ENCODE measurements around the gene SCIN.
"Not testable (repeated sequence)": the region's sequence is repeated elsewhere in the genome, so short reads cannot be mapped to it uniquely, and the experiment has no call there.

The SCIN gene

DNA sequence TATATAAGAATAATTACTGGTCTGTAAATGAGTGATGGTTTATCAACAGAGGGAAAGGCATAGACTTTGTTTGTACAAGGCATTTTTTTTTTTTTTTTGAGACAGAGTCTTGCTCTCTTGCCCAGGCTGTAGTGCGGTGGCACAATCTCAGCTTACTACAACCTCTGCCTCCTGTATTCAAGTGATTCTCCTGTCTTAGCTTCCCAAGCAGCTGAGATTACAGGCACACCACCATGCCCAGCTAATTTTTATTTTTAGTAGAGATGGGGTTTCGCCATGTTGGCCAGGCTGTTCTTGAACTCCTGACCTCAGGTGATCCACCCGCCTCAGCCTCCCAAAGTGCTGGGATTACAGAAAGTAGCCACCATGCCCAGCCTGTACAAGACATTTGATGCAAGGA is 120.9 kb downstream of the SCIN start:
- not testable (repeated sequence) for H3K27me3 Mint-ChIP-seq; H3K4me3 Mint-ChIP-seq; H3K9me3 Mint-ChIP-seq; H3K36me3 Mint-ChIP-seq (ENCODE audit: low read depth); H3K27ac Mint-ChIP-seq
- peaks cover 45% of the 10 kb centered on the region for H3K4me1 Mint-ChIP-seq (ENCODE audit: low read depth)

GRCh38 chr7:12692035-12692434 is 121.5 kb downstream of the SCIN start:
- H3K4me1 Mint-ChIP-seq (ENCODE audit: low read depth): peaks cover 45% of the 10 kb centered on the region

GRCh38 chr7:12692479-12693259 is 122.1 kb downstream of the SCIN start:
- H3K4me3 Mint-ChIP-seq: no peak overlapping the region
- H3K4me1 Mint-ChIP-seq (ENCODE audit: low read depth): peaks cover 41% of the 10 kb centered on the region
- no peak overlapping the region for H3K27ac Mint-ChIP-seq
- H3K9me3 Mint-ChIP-seq: no peaks in the 10 kb centered on the region
- peaks cover 7% of the 10 kb centered on the region for H3K36me3 Mint-ChIP-seq (ENCODE audit: low read depth)
- H3K27me3 Mint-ChIP-seq: no peaks in the 10 kb centered on the region

More at GRCh38 chr7:12692035-12692434, 121.5 kb downstream of the SCIN start:
- no peaks in the 10 kb centered on the region for H3K9me3 Mint-ChIP-seq
- H3K36me3 Mint-ChIP-seq (ENCODE audit: low read depth): peaks cover 7% of the 10 kb centered on the region
- H3K27me3 Mint-ChIP-seq: no peaks in the 10 kb centered on the region
- H3K27ac Mint-ChIP-seq: no peak overlapping the region
- no peak overlapping the region for H3K4me3 Mint-ChIP-seq

GRCh38 chr7:12694817-12695216 is 124.3 kb downstream of the SCIN start:
- no peaks in the 10 kb centered on the region for H3K27me3 Mint-ChIP-seq
- H3K9me3 Mint-ChIP-seq: no peaks in the 10 kb centered on the region
- no peak overlapping the region for H3K27ac Mint-ChIP-seq
- H3K36me3 Mint-ChIP-seq (ENCODE audit: low read depth): peaks cover 1% of the 10 kb centered on the region
- peaks cover 21% of the 10 kb centered on the region for H3K4me1 Mint-ChIP-seq (ENCODE audit: low read depth)
- no peak overlapping the region for H3K4me3 Mint-ChIP-seq

GRCh38 chr7:12695965-12696364 is 125.4 kb downstream of the SCIN start:
- Mint-ChIP-seq H3K9me3 (no peaks in the 10 kb centered on the region), H3K4me3 (no peak overlapping the region), H3K27ac (no peak overlapping the region), H3K36me3 (ENCODE audit: low read depth) (no peaks in the 10 kb centered on the region), H3K27me3 (no peaks in the 10 kb centered on the region), H3K4me1 (ENCODE audit: low read depth) (peaks cover 20% of the 10 kb centered on the region)

DNA sequence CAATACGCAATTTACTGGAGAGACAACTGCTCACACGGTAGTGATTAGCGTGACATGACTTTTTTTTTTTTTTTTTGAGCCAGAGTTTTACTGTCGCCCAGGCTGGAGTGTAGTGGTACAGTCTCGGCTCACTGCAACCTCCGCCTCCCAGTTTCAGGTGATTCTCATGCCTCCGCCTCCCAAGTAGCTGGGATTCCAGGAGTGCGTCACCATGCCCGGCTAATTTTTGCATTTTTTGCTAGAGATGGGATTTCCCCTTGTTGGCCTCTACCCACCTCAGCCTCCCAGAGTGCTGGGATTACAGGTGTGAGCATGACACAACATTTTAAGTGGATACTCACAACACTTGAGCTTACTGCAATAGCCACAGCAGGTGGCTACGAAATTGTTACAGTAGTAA is 128.8 kb downstream of the SCIN start:
- Mint-ChIP-seq H3K4me3 (no peak overlapping the region), H3K36me3 (ENCODE audit: low read depth) (peaks cover 11% of the 10 kb centered on the region), H3K9me3 (peaks cover 6% of the 10 kb centered on the region), H3K4me1 (ENCODE audit: low read depth) (peaks cover 13% of the 10 kb centered on the region), H3K27ac (no peak overlapping the region), H3K27me3 (no peaks in the 10 kb centered on the region)

DNA sequence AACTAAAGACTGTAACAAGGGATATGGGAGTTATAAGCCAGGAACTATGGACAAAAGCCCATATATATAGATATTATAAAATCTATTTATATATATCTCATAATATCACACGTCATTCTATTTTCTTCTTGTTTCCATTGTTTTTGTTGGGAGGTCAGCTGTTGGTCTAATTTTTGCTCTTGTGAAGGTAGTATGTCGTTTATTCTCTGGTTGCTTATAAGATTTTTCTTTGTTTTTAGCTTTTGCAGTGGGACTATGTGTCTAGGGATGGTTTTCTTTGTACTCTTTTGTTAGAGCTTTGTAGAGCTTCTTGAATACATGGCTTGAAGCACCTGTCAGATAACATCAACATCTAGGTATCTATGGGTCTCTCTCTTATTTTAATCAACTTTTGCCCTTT is 130.9 kb downstream of the SCIN start:
- H3K4me3 Mint-ChIP-seq: no peak overlapping the region
- peaks cover 6% of the 10 kb centered on the region for H3K9me3 Mint-ChIP-seq
- H3K4me1 Mint-ChIP-seq (ENCODE audit: low read depth): no peaks in the 10 kb centered on the region
- H3K27me3 Mint-ChIP-seq: no peaks in the 10 kb centered on the region
- peaks cover 11% of the 10 kb centered on the region for H3K36me3 Mint-ChIP-seq (ENCODE audit: low read depth)
- H3K27ac Mint-ChIP-seq: no peak overlapping the region

DNA sequence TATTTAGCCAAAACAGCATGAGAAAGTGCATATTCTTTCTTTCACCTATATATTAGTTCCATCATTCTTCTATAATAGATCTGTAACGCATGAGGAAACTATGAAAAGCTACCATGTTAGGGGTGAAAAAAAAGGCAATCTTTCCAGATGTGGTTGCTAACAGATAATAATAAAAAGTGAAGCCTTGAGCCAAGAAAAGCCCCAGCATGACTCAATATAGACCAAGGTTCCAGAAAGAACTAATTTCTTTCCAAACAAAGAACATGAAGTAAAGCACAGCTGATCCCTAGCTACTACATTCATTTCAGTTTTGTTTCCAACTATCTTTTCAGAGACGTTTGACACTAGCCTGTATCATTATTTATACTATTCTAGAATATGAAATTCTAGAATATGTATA is 133.4 kb downstream of the SCIN start:
- no peaks in the 10 kb centered on the region for H3K27me3 Mint-ChIP-seq
- H3K36me3 Mint-ChIP-seq (ENCODE audit: low read depth): peaks cover 11% of the 10 kb centered on the region
- peaks cover 6% of the 10 kb centered on the region for H3K9me3 Mint-ChIP-seq
- H3K27ac Mint-ChIP-seq: no peak overlapping the region
- no peak overlapping the region for H3K4me3 Mint-ChIP-seq
- H3K4me1 Mint-ChIP-seq (ENCODE audit: low read depth): no peaks in the 10 kb centered on the region

DNA sequence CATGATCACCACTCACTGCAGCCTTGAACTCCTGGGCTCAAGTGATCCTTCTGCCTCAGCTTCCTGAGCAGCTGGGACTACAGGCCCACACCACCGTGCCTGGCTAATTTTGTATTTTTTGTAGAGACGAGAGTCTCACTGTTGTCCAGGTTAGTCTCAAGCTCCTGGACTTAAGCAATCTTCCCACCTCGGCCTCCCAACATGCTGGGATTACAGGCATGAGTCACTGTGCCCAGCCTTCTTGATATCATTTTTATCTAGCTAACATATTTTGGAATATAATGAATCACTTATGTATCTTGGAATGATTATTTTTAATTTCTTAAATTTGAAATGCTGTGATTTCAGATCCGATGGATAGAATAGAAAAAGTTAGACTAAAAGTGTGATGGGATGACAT is 135.4 kb downstream of the SCIN start:
- no peak overlapping the region for H3K27ac Mint-ChIP-seq
- no peak overlapping the region for H3K4me3 Mint-ChIP-seq
- H3K9me3 Mint-ChIP-seq: peaks cover 6% of the 10 kb centered on the region
- H3K4me1 Mint-ChIP-seq (ENCODE audit: low read depth): no peaks in the 10 kb centered on the region
- no peaks in the 10 kb centered on the region for H3K27me3 Mint-ChIP-seq
- H3K36me3 Mint-ChIP-seq (ENCODE audit: low read depth): peaks cover 11% of the 10 kb centered on the region

GRCh38 chr7:12706900-12707536 is 136.5 kb downstream of the SCIN start:
- Mint-ChIP-seq H3K9me3 (no peaks in the 10 kb centered on the region), H3K4me1 (ENCODE audit: low read depth) (no peaks in the 10 kb centered on the region), H3K27ac (no peak overlapping the region), H3K4me3 (no peak overlapping the region), H3K36me3 (ENCODE audit: low read depth) (peaks cover 2% of the 10 kb centered on the region), H3K27me3 (no peaks in the 10 kb centered on the region)

- H3K4me1 Mint-ChIP-seq (ENCODE audit: low read depth): no peaks in the 10 kb centered on the region
- H3K9me3 Mint-ChIP-seq: no peaks in the 10 kb centered on the region
- no peak overlapping the region for H3K4me3 Mint-ChIP-seq
- H3K36me3 Mint-ChIP-seq (ENCODE audit: low read depth): no peaks in the 10 kb centered on the region
- H3K27ac Mint-ChIP-seq: no peak overlapping the region
- H3K27me3 Mint-ChIP-seq: no peaks in the 10 kb centered on the region
These were observed 137.8 kb downstream of the SCIN start for GRCh38 chr7:12708314-12708713.

Data from stimulated activated naive CD8-positive, alpha-beta T cell treated with anti-CD3 and anti-CD28 coated beads, Interleukin-15, Interleukin-2, amounts not matched to agents 100 ng/mL and 50 ng/mL, for 24 hours (primary cell).